Mesenchymal stem cell (in vitro differentiated cells and primary cell): Measurements from ENCODE around the gene TRAPPC2L.

Source experiments
- DNase-seq: peaks from one replicate; pipeline ENCODE4 v3.0.0-alpha.2; 2013
- H2AFZ ChIP-seq: one replicate; pipeline ENCODE4 v1.6.1; 2013; ENCODE audit warnings: low read depth, mild to moderate bottlenecking, control low read depth, inconsistent platforms, low read length, moderate library complexity
- H2AK5ac ChIP-seq: 2 replicates; pipeline ENCODE4 v1.6.1; 2013; ENCODE audit warnings: low read length, moderate library complexity, mild to moderate bottlenecking, inconsistent platforms; ENCODE audit not compliant: severe bottlenecking
- H2BK120ac ChIP-seq: one replicate; pipeline ENCODE4 v1.6.1; 2013; ENCODE audit warnings: low read depth, mild to moderate bottlenecking, inconsistent platforms, low read length, moderate library complexity
- H2BK12ac ChIP-seq, 2 experiments: one replicate each; pipeline ENCODE4 v1.6.1; 2013; ENCODE audit warnings: inconsistent platforms in 2 of 2, low read length in 2 of 2, mild to moderate bottlenecking in 2 of 2, moderate library complexity in 2 of 2, control low read depth in 1 of 2
- H2BK15ac ChIP-seq: one replicate; pipeline ENCODE4 v1.6.1; 2013; ENCODE audit warnings: mild to moderate bottlenecking, low read depth, inconsistent platforms; ENCODE audit not compliant: poor library complexity, severe bottlenecking
- H2BK5ac ChIP-seq: 2 replicates; pipeline ENCODE4 v1.6.1; 2013; ENCODE audit warnings: low read depth, mild to moderate bottlenecking, low read length, control low read depth, inconsistent platforms; ENCODE audit not compliant: poor library complexity, severe bottlenecking
- H3K14ac ChIP-seq, 2 experiments: one replicate each; pipeline ENCODE4 v1.6.1; 2013; ENCODE audit warnings: inconsistent platforms in 2 of 2, low read length in 2 of 2, control low read depth in 1 of 2, mild to moderate bottlenecking in 1 of 2, moderate library complexity in 1 of 2
- H3K18ac ChIP-seq, 2 experiments: one replicate each; pipeline ENCODE4 v1.6.1; 2013; ENCODE audit warnings: inconsistent platforms in 2 of 2, low read length in 2 of 2, control low read depth in 1 of 2, low read depth in 1 of 2, mild to moderate bottlenecking in 1 of 2
- H3K23ac ChIP-seq, 2 experiments: one replicate each; pipeline ENCODE4 v1.6.1; 2013; ENCODE audit warnings: inconsistent platforms in 2 of 2, low read length in 2 of 2, mild to moderate bottlenecking in 2 of 2, moderate library complexity in 2 of 2, control low read depth in 1 of 2
- H3K27ac ChIP-seq: 2 replicates; pipeline ENCODE4 v1.5.1; 2013; ENCODE audit warnings: mild to moderate bottlenecking, moderate library complexity, low read length, control low read depth, inconsistent platforms; ENCODE audit not compliant: poor library complexity, severe bottlenecking
- H3K27me3 ChIP-seq, 2 experiments: 2 replicates each; pipeline versions ENCODE4 v1.6.1 to v1.7.0; 2013; ENCODE audit warnings: low read length in 2 of 2, mild to moderate bottlenecking in 2 of 2, moderate library complexity in 2 of 2, control low read depth in 1 of 2, inconsistent platforms in 1 of 2; ENCODE audit not compliant: control insufficient read depth in 1 of 2, insufficient read depth in 1 of 2
- H3K36me3 ChIP-seq, 2 experiments: 2 replicates each; pipeline versions ENCODE4 v1.6.1 to v1.7.0; 2013; ENCODE audit warnings: low read length in 2 of 2, control low read depth in 1 of 2, inconsistent platforms in 1 of 2, low read depth in 1 of 2, mild to moderate bottlenecking in 1 of 2; ENCODE audit not compliant: insufficient read depth in 2 of 2, control insufficient read depth in 1 of 2
- H3K4ac ChIP-seq, 2 experiments: one replicate each; pipeline ENCODE4 v1.6.1; 2013; ENCODE audit warnings: inconsistent platforms in 2 of 2, low read length in 2 of 2, mild to moderate bottlenecking in 2 of 2, moderate library complexity in 2 of 2, control low read depth in 1 of 2, low read depth in 1 of 2
- H3K4me1 ChIP-seq: 2 replicates; pipeline ENCODE4 v1.6.1; 2013; ENCODE audit warnings: low read depth, low read length, control low read depth; ENCODE audit not compliant: control insufficient read depth, insufficient read depth
- H3K4me2 ChIP-seq: 2 replicates; pipeline ENCODE4 v1.6.1; 2013; ENCODE audit warnings: low read length, mild to moderate bottlenecking, inconsistent platforms; ENCODE audit not compliant: poor library complexity, severe bottlenecking
- H3K4me3 ChIP-seq, 2 experiments: 2 replicates each; pipeline versions ENCODE4 v1.5.1 to v1.7.0; 2013; ENCODE audit warnings: low read length in 2 of 2, mild to moderate bottlenecking in 2 of 2, control low read depth in 1 of 2, low read depth in 1 of 2; ENCODE audit not compliant: insufficient read depth in 1 of 2
- H3K79me1 ChIP-seq: replicated peaks from 2 replicates; pipeline ENCODE4 v1.6.1; 2013; ENCODE audit warnings: mild to moderate bottlenecking, control low read depth, low read length, inconsistent platforms; ENCODE audit not compliant: poor library complexity, severe bottlenecking
- H3K9ac ChIP-seq: 2 replicates; pipeline ENCODE4 v1.7.0; 2013; ENCODE audit warnings: mild to moderate bottlenecking, low read length, moderate library complexity
- H3K9me3 ChIP-seq: 2 replicates; pipeline ENCODE4 v1.7.0; 2013; ENCODE audit warnings: mild to moderate bottlenecking, low read length; ENCODE audit not compliant: control insufficient read depth
- H4K8ac ChIP-seq: one replicate; pipeline ENCODE4 v1.6.1; 2013; ENCODE audit warnings: inconsistent platforms, mild to moderate bottlenecking, low read length, moderate library complexity
- H4K91ac ChIP-seq: one replicate; pipeline ENCODE4 v1.6.1; 2013; ENCODE audit warnings: mild to moderate bottlenecking, low read length, inconsistent platforms
- WGBS: methylation state at CpG from one replicate; pipeline ENCODE4 v1.1.7; 2013; ENCODE audit warnings: mixed read lengths; 5-methylcytosine and 5-hydroxymethylcytosine counted together

Gene TRAPPC2L

DNA sequence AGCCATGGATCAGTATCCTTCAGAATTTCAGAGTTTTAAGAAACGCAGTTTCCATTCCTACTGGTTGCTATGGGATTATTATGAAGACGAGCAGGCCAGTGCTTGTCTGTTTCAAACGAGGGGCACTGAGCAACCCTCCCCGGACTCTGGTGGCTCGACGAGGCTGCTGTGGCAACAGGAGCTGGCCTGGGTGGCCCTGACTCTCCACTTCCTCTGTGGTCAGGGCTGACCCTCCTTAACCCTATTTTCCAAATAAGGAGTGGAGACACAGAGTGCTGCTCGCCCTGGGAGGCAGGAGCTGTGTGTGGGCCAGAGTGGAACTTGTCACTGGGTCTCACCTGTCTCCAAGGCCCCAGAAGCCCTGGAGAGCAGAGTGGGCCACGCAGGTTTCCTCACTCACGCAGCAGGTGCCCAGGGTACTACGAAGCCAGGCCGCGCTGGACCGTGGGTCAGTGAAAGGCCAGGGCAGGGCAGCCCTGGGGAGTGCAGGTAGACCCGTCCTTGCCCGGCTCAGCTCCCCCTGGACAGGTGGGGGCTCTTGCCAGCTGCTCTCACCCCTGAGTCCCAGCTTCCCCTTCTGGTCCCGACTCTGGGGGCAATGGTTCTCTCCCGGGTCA, 3.5 kb upstream of the TRAPPC2L start:
- no peak overlapping the region for H2AK5ac ChIP-seq
- H3K4me3 ChIP-seq, result no peak overlapping the region
- H3K23ac ChIP-seq, result no peak overlapping the region
- H2BK120ac ChIP-seq, result no peak overlapping the region
- WGBS, result 76% methylated on average over 17 of the region's 17 CpGs
- no peaks in the 10 kb centered on the region for H3K9me3 ChIP-seq
- H3K79me1 ChIP-seq, result peaks cover 46% of the 10 kb centered on the region
- DNase-seq, result peak; percentile 53
- H2AFZ ChIP-seq, result no peak overlapping the region
- H3K4ac ChIP-seq, result no peak overlapping the region
- H4K8ac ChIP-seq, result no peak overlapping the region
- no peak overlapping the region for H2BK15ac ChIP-seq
- no peaks in the 10 kb centered on the region for H3K27me3 ChIP-seq
- H3K18ac ChIP-seq, result no peak overlapping the region
- H3K4me1 ChIP-seq, result peaks cover 20% of the 10 kb centered on the region
- H3K14ac ChIP-seq, result peak overlapping the region in 1 of 2 experiments; percentile 35
- no peak overlapping the region for H3K27ac ChIP-seq
- no peak overlapping the region for H3K4me2 ChIP-seq
- no peak overlapping the region for H2BK12ac ChIP-seq
- no peak overlapping the region for H2BK5ac ChIP-seq
- no peak overlapping the region for H3K9ac ChIP-seq
- H4K91ac ChIP-seq, result no peak overlapping the region
- peaks cover 13 to 49% of the 10 kb centered on the region in 2 experiments for H3K36me3 ChIP-seq

- Histone ChIP-seq H3K4me1 (peaks cover 20% of the 10 kb centered on the region), H3K4me2 (no peak overlapping the region), H2AK5ac (no peak overlapping the region), H3K18ac (no peak overlapping the region), H4K8ac (no peak overlapping the region), H3K23ac (no peak overlapping the region), H3K9me3 (no peaks in the 10 kb centered on the region), H3K9ac (no peak overlapping the region), H2BK5ac (no peak overlapping the region), H2BK12ac (no peak overlapping the region), H3K4ac (no peak overlapping the region), H4K91ac (no peak overlapping the region), H3K27me3 (no peaks in the 10 kb centered on the region), H3K14ac (no peak overlapping the region), H3K36me3 (peaks cover 24 to 49% of the 10 kb centered on the region in 2 experiments), H2AFZ (no peak overlapping the region), H2BK15ac (no peak overlapping the region), H3K27ac (no peak overlapping the region), H3K79me1 (peaks cover 52% of the 10 kb centered on the region), H2BK120ac (no peak overlapping the region), H3K4me3 (no peak overlapping the region)
- no peak for DNase-seq
- 89% methylated on average over 20 of the region's 20 CpGs for WGBS
These were observed 2.4 kb upstream of the TRAPPC2L start for GRCh38 chr16:88854306-88855111.

GRCh38 chr16:88855176-88855575, 1.8 kb upstream of the TRAPPC2L start:
- 98% methylated on average over 7 of the region's 8 CpGs for WGBS

DNA sequence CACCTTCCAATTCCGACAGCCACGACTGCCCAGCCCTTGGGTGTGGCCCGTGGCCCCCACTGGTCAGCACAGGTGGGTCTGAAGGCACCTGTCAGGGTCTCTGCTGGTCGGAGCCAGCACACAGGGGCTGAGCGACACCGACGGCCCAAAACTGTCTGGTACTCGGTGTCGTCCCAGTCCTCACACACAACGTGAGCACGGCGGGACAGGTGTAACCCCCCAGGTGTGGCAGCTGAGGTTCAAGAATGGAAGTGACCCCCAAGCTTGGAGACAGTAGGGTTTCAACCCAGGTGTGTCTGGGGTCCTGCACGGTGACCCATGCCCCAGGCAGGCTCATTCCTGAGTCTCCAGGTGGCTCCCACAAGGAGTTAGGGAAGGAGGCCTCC, 1.2 kb upstream of the TRAPPC2L start:
- Histone ChIP-seq H2BK5ac (no peak overlapping the region), H4K8ac (no peak overlapping the region), H2BK120ac (no peak overlapping the region), H3K4me3 (peak overlapping the region; percentile 84 to 89), H2BK12ac (no peak overlapping the region), H3K27ac (no peak overlapping the region), H3K9me3 (no peaks in the 10 kb centered on the region), H3K4me1 (peaks cover 20% of the 10 kb centered on the region), H3K4me2 (peak overlapping the region; percentile 58), H4K91ac (no peak overlapping the region), H2BK15ac (no peak overlapping the region), H3K14ac (peak overlapping the region in 1 of 2 experiments; percentile 96), H2AFZ (no peak overlapping the region), H3K79me1 (peaks cover 54% of the 10 kb centered on the region), H3K36me3 (peaks cover 25 to 49% of the 10 kb centered on the region in 2 experiments), H3K27me3 (no peaks in the 10 kb centered on the region), H3K4ac (no peak overlapping the region), H2AK5ac (no peak overlapping the region), H3K18ac (no peak overlapping the region), H3K23ac (no peak overlapping the region), H3K9ac (peak overlapping the region; percentile 84)
- 92% methylated on average over 13 of the region's 13 CpGs for WGBS
- no peak for DNase-seq

More at GRCh38 chr16:88855176-88855575, 1.8 kb upstream of the TRAPPC2L start:
- Histone ChIP-seq H4K8ac (no peak overlapping the region), H3K4ac (no peak overlapping the region), H2BK5ac (no peak overlapping the region), H4K91ac (no peak overlapping the region), H2AFZ (no peak overlapping the region), H3K18ac (no peak overlapping the region), H3K9me3 (no peaks in the 10 kb centered on the region), H3K4me2 (no peak overlapping the region), H2BK120ac (no peak overlapping the region), H3K23ac (no peak overlapping the region), H3K9ac (peak overlapping the region; percentile 84), H3K27ac (no peak overlapping the region), H3K79me1 (peaks cover 54% of the 10 kb centered on the region), H2BK12ac (no peak overlapping the region), H3K14ac (no peak overlapping the region), H3K36me3 (peaks cover 25 to 49% of the 10 kb centered on the region in 2 experiments), H3K27me3 (no peaks in the 10 kb centered on the region), H3K4me3 (no peak overlapping the region), H3K4me1 (peaks cover 20% of the 10 kb centered on the region), H2AK5ac (no peak overlapping the region), H2BK15ac (no peak overlapping the region)
- no peak for DNase-seq
